HepG2 (cell line): ENCODE measurements around the gene SMIM36. TPM values are rescaled to one million over a fixed set of nuclear protein-coding genes. Genes with fewer than 3 reads are reported as not detected.

ENCODE experiments used
- AGO1 ChIP-seq: fragments of 200-400 bp; formaldehyde crosslinking; IDR thresholded peaks from 2 replicates; pipeline ENCODE4 v1.6.1; 2017; ENCODE audit warnings: mild to moderate bottlenecking, low read depth, low read length, moderate library complexity; ENCODE audit not compliant: poor library complexity, severe bottlenecking
- CTCF ChIP-seq: sonication (generic); formaldehyde crosslinking; IDR thresholded peaks from 2 replicates; pipeline ENCODE4 v1.5.0; 2020; ENCODE audit warnings: mild to moderate bottlenecking, missing genetic modification reagents, moderate library complexity
- ELF4 ChIP-seq: sonication (generic); formaldehyde crosslinking; IDR thresholded peaks from 2 replicates; pipeline ENCODE4 v1.5.0; 2020; ENCODE audit warnings: missing genetic modification reagents, mild to moderate bottlenecking, moderate library complexity, borderline replicate concordance
- FOXA3 ChIP-seq: IDR thresholded peaks from 2 replicates; pipeline ENCODE4 v1.6.1; 2016; ENCODE audit warnings: missing genetic modification reagents, missing compliant biosample characterization
- IKZF1 ChIP-seq: fragments of 450-650 bp; IDR thresholded peaks from 2 replicates; pipeline ENCODE4 v1.7.1; 2016
- ISX ChIP-seq: sonication (generic); formaldehyde crosslinking; conservative IDR thresholded peaks from 2 replicates; pipeline ENCODE4 v1.5.0; 2020; ENCODE audit warnings: missing genetic modification reagents
- JUNB ChIP-seq: sonication (generic); formaldehyde crosslinking; IDR thresholded peaks from 2 replicates; pipeline ENCODE4 v1.8.0; 2022; ENCODE audit warnings: missing genetic modification reagents, mild to moderate bottlenecking, borderline replicate concordance
- KLF15 ChIP-seq: sonication (generic); formaldehyde crosslinking; IDR thresholded peaks from 2 replicates; pipeline ENCODE4 v1.8.1; 2023; ENCODE audit warnings: borderline replicate concordance, mild to moderate bottlenecking, inconsistent platforms, missing genetic modification reagents, mixed read lengths
- MAF1 ChIP-seq: sonication (generic); formaldehyde crosslinking; IDR thresholded peaks from 2 replicates; pipeline ENCODE4 v1.5.0; 2020; ENCODE audit warnings: missing genetic modification reagents, borderline replicate concordance
- MBNL3 ChIP-seq: fragments of 250-450 bp; sonication (Bioruptor Pico); conservative IDR thresholded peaks from 2 replicates; pipeline ENCODE4 v1.8.0; 2022; ENCODE audit warnings: mild to moderate bottlenecking, inconsistent platforms
- RFXANK ChIP-seq: IDR thresholded peaks from 2 replicates; pipeline ENCODE4 v1.6.1; 2016
- SETDB1 ChIP-seq: sonication (generic); formaldehyde crosslinking; IDR thresholded peaks from 2 replicates; pipeline ENCODE4 v1.5.1; 2020; ENCODE audit warnings: missing genetic modification reagents, mild to moderate bottlenecking, borderline replicate concordance
- SIN3B ChIP-seq: fragments of 150-350 bp; IDR thresholded peaks from 2 replicates; pipeline ENCODE4 v1.6.1; 2014; ENCODE audit warnings: low read length
- SUZ12 ChIP-seq: fragments of 150-350 bp; IDR thresholded peaks from 2 replicates; pipeline ENCODE4 v1.6.1; 2014; ENCODE audit warnings: low read depth, low read length
- TCF7 ChIP-seq: sonication (generic); IDR thresholded peaks from 2 replicates; pipeline ENCODE4 v1.6.1; 2016; ENCODE audit warnings: antibody characterized with exemption, low read depth
- ZNF121 ChIP-seq: sonication (generic); formaldehyde crosslinking; IDR thresholded peaks from 2 replicates; pipeline ENCODE4 v1.5.0; 2020; ENCODE audit warnings: mild to moderate bottlenecking, missing genetic modification reagents
- ZNF24 ChIP-seq: fragments of 450-650 bp; IDR thresholded peaks from 2 replicates; pipeline ENCODE4 v1.6.1; 2017; ENCODE audit warnings: antibody characterized with exemption, mild to moderate bottlenecking
- ZNF317 ChIP-seq: sonication (generic); formaldehyde crosslinking; IDR thresholded peaks from 2 replicates; pipeline ENCODE4 v1.5.0; 2020; ENCODE audit warnings: mild to moderate bottlenecking, missing genetic modification reagents
- ZNF33A ChIP-seq: sonication (generic); formaldehyde crosslinking; IDR thresholded peaks from 2 replicates; pipeline ENCODE4 v1.5.1; 2020; ENCODE audit warnings: missing genetic modification reagents, mild to moderate bottlenecking, moderate library complexity, borderline replicate concordance
- ZNF589 ChIP-seq: sonication (generic); formaldehyde crosslinking; conservative IDR thresholded peaks from 2 replicates; pipeline ENCODE4 v1.8.0; 2022; ENCODE audit warnings: mild to moderate bottlenecking, moderate library complexity, missing genetic modification reagents
- ZNF710 ChIP-seq: sonication (generic); formaldehyde crosslinking; IDR thresholded peaks from 2 replicates; pipeline ENCODE4 v1.5.0; 2020; ENCODE audit warnings: mild to moderate bottlenecking, missing genetic modification reagents, borderline replicate concordance
- polyA plus RNA-seq, 8 experiments: library from polyadenylated mRNA; depleted of rRNA in 3 of 8; stranded (reverse) in 7 of 8; unstranded in 1 of 8; fragments of >200 nt; fragmentation: Illumina TruSeq in 4 of 8; extraction: Trizol in 4 of 8; gene quantifications; 2 replicates each; pipeline versions ENCODE4 v1.2.1 to v1.2.3, GENCODE V29; 2011 to 2016; ENCODE audit warnings: low read depth in 4 of 8, missing spikeins in 1 of 8, mixed read lengths in 1 of 8; ENCODE audit not compliant: insufficient read depth in 1 of 8
- total RNA-seq, 5 experiments: library from RNA; depleted of rRNA; stranded (reverse); fragments of >200 nt; fragmentation: Illumina TruSeq; extraction: Trizol; gene quantifications; 2 replicates each; pipeline ENCODE4 v1.2.3, GENCODE V29; 2016; ENCODE audit warnings: low read depth in 1 of 5
- TF ChIP-seq, protein P1 (sequence below): sonication (generic); formaldehyde crosslinking; conservative IDR thresholded peaks from 2 replicates; pipeline ENCODE4 v1.8.1; 2023; ENCODE audit warnings: missing genetic modification reagents
- TF ChIP-seq, protein P2 (sequence below): sonication (generic); formaldehyde crosslinking; IDR thresholded peaks from 2 replicates; pipeline ENCODE4 v1.4.0; 2020; ENCODE audit warnings: missing genetic modification reagents

Gene SMIM36
- total and polyA plus RNA-seq, 2 of the 13 experiments (the other 11 are each of a cell fraction or from before 2014, with no cell fraction given), result not detected

DNA sequence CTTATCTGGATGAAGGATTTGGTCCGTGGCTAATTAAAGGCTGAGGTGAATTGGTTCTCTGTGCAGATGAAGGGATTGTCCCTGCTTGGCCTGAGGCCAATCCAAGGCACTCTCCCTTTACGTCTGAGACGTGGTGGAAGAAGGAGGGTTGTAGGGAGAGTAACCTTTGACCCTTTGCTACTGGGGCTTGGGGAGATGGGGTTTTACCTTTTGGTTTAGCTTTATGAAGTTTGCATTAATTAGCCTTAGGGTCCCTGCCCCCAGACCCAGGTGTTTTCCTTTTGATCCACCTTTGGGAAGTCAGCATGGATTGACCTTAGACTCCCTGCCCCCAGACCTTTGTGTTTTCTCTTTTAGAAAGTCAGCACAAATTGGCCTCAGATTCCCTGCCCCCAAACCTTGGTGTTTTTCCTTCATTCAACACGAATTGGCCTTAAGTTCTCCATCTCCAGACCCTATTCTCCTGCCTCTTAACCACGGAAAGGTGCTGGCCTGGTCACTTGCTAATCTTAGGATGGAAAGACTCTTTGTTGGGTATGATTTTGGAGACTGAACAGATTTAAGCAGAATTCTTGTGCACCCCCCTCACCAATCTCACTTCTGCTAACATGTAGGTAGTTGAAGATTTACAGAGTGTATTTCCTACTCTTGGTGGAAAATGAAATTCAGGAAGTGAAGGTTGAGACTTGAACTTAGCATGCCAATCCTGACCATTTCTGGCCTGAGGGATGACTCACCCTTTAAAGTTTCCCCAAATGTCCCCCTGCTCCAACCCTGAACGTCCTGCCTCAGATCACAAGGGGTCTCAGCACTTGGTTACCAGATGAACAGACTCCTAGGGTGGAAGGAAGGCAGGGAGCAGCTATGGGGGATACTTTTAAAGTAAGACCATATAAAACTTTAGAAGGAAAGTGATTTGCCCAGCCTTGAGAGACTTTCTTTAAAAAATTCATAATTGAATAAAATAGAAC is 66.5 kb downstream of the SMIM36 start (continued):
- TF ChIP-seq, protein P1, sequence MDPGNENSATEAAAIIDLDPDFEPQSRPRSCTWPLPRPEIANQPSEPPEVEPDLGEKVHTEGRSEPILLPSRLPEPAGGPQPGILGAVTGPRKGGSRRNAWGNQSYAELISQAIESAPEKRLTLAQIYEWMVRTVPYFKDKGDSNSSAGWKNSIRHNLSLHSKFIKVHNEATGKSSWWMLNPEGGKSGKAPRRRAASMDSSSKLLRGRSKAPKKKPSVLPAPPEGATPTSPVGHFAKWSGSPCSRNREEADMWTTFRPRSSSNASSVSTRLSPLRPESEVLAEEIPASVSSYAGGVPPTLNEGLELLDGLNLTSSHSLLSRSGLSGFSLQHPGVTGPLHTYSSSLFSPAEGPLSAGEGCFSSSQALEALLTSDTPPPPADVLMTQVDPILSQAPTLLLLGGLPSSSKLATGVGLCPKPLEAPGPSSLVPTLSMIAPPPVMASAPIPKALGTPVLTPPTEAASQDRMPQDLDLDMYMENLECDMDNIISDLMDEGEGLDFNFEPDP (CRISPR knock-in tag), result no peak
- TF ChIP-seq ZNF33A (CRISPR knock-in tag) (no peak), FOXA3 (CRISPR knock-in tag) (peak; percentile 66; the same call in 1 of the 2 replicates), ISX (CRISPR knock-in tag) (no peak), ZNF710 (CRISPR knock-in tag) (no peak; the same call in 1 of the 2 replicates), SETDB1 (no peak), MBNL3 (CRISPR knock-in tag) (no peak), MAF1 (CRISPR knock-in tag) (no peak), ZNF121 (CRISPR knock-in tag) (no peak), IKZF1 (no peak), ZNF317 (peak; percentile 32; the same call in 1 of the 2 replicates), SUZ12 (no peak), SIN3B (no peak), AGO1 (no peak), ZNF589 (CRISPR knock-in tag) (no peak), JUNB (CRISPR knock-in tag) (peak; percentile 89; the same call in 1 of the 2 replicates), ZNF24 (no peak), TCF7 (peak; percentile 65; the same call in 1 of the 2 replicates), RFXANK (CRISPR knock-in tag) (no peak), CTCF (0 out of 2 replicates have a peak, but pooled peaks have one; percentile 5), KLF15 (CRISPR knock-in tag) (no peak), ELF4 (CRISPR knock-in tag) (peak; percentile 92; the same call in 1 of the 2 replicates)
- TF ChIP-seq, protein P2, sequence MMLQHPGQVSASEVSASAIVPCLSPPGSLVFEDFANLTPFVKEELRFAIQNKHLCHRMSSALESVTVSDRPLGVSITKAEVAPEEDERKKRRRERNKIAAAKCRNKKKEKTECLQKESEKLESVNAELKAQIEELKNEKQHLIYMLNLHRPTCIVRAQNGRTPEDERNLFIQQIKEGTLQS (CRISPR knock-in tag), result peak; percentile 97
